ENCODE measurements around the gene PACSIN1.

GRCh38 chr6:34535646-34536045 is 69.8 kb downstream of the PACSIN1 start:
- no peak for TF ChIP-seq CTCF (IDR thresholded peaks at IDR 0.05)
- TF ChIP-seq POLR2A (IDR thresholded peaks at IDR 0.05) = no peak
